Measurements from ENCODE around the gene IRF2BP2.

The IRF2BP2 gene

DNA sequence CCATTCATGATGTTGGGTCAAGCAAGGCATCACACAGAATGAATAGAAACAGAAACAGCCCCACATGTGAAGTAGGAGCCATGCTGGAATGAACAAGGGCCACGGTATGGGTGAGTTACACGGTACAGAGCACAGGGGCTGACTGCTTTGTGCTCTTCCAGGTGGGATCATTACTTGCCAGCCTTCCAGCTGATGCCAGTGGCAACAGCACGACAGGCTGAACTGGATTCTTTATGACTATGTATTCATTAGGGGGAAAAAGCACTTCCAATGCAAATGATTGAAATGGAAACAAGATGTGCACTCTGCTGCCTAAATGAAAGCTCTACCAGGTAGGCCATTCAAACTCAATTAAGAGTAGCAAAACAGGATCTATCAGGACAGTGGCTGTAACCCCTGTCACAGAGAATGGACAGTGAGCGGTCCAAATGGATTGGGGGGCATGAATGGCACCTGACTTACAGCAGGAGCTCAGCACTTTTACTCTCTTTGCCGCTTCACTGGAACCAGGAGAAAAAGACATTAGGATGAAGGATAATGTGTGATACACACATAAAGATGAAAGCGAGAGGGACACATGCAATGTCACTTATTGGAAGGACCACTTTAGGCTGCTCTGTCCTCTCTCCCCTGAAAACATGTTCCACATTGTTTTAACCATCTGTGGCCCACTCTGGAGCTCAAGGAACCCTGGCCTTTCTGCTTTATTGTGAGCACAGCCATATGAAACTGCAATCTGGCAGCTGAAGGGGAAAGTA, 23.4 kb upstream of the IRF2BP2 start:
- no peak for DNase-seq

DNA sequence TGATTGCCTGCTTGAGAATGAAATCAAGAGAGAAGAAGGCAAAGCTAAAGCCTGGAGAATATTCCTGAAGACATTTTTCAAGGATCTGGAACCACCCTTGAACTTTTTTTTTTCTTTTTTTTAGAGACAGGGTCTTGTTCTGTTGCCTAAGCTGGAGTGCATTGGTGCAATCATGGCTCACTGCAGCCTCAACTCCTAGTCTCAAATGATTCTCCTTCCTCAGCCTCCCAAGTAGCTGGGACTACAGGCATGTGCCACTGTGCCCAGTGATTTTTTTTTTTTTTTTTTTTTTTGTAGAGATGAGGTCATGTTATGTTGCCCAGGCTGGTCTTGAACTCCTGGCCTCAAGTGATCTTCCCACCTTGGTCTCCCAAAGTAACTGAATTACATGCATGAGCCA, 22.2 kb upstream of the IRF2BP2 start:
- no peak for DNase-seq

DNA sequence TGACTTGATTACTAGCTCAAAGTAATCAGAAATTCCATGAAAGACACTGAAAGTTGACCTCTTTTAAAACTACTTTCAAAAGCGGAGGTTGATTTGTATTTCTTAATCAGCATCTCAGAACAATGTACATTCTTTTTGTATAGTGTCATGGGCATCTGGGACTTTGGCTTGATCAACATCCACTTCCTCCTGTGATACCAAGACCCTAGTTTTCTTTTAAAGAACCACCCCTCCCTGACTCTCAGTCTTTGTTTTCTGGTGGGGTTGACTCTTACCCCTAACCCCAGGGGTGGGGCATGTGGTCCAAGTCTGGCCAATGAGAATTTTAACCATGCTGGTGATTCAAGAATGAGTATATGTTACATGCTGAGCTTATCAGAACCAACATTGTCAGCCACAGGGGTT, 21.7 kb upstream of the IRF2BP2 start:
- no peak for DNase-seq

DNA sequence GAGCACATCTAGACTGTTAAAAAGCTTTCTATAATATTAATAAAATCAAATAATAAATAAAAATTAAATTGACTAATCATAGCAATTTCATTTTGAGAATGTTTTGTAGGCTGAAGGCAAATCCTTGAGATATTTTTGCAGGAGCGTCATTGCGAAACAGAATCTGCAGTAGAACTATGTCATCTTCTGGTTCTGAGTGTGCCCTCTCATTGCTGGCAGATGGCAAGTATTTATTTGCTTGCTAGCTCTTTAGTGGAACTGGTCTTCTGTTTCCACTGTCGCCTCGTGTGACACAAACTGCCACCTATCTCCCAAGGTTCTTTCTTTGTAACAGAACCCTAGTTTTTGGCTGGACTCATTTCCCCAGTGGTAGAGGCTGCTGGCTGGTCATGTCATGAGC, 19.0 kb upstream of the IRF2BP2 start:
- DNase-seq, result no peak

DNA sequence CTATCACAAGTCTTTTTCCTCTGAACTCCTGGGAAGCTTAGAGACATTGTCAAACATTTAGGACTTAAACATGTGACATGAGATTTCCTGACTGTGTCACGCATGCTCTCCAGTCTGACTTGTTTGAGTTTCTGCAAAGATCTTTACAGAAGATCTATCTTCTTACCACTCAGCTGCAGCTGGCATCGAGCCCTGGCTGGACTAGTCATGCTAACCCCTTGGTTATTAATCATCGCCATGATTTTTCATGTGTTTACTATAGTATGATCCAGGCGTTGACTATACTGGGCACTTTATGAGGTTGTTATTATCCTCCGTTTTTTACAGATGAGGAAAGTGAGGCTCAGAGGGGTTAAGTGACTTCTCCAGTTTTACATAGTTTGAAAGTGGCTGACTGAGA, 18.1 kb upstream of the IRF2BP2 start:
- no peak for DNase-seq

DNA sequence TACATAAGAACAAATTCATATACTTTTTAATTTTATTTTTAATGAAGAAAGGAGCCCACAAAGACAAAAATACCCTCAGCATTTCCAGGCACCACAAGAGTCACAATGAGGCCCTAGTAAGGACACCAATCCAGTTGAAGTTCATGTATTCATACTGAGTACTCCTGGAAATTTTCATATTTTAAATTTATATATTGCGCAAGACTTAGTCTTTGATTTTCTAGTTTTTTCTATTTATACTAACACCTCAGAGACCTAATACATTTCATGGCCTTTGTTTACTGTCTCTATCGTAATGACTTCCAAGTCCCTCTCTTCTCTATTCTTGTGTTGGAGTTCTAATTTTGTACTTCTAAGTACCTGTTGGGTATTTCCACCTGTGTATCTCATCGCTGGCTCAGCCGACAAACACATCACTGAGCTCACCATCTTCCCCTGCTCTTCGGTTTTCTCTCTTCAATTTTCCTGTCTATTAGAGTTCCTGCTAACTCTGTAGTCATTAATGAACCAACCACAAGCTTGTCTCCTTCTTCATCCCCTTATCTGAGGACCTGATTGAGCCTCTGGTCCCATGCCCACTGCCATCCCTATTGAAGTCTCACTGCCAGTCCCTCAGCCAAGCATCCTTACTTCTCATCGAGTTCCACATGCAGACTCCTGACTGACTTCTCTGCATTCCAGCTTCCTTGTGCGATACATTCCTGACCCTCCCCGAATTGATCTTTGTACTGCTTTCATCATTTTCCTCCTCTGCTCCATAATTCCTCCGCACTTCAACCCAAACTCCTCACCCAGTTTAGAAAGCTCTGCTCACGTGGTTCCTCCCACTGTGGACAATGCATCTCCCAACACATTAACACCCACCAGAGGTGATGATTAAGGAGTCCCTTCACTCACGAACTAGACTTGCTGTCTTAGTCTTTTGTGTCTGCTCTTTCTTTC, 17.3 kb upstream of the IRF2BP2 start:
- no peak for DNase-seq

DNA sequence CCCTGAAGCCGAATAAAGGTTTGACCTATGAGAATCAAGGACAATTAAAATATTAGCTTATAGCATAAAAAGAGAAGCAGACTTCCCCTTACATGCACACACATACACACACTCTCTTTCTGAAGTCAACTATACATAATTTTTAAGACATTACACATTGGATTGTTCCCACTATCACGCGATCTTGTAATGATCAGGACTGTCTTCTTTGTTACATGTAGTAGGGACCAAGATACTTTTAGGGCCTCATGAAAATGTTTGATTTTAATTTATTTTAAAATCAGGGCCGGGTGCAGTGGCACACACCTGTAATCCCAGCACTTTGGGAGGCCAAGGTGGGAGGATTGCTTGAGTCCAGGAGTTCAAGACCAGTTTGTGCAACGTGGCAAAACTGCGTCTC, 16.4 kb upstream of the IRF2BP2 start:
- DNase-seq, result no peak

DNA sequence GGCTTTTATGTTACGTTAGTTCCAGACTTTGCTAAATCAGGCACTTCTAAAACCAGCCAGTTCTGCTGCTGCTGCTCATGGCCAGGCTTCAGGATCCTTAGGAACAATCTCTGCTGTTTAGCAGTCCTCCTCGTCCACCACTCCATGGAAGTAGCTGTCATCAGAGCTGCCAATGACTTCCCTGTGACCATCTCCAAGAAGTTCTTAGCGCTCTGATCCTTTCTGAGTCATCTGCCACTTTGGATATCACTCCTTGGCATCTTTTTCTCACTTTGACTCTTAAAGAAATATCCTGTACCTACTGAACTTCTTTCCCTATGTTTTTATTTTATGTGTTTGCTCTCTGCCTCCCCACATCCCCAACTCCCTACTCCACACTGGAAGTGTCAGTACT, 14.7 kb upstream of the IRF2BP2 start:
- no peak for DNase-seq

DNA sequence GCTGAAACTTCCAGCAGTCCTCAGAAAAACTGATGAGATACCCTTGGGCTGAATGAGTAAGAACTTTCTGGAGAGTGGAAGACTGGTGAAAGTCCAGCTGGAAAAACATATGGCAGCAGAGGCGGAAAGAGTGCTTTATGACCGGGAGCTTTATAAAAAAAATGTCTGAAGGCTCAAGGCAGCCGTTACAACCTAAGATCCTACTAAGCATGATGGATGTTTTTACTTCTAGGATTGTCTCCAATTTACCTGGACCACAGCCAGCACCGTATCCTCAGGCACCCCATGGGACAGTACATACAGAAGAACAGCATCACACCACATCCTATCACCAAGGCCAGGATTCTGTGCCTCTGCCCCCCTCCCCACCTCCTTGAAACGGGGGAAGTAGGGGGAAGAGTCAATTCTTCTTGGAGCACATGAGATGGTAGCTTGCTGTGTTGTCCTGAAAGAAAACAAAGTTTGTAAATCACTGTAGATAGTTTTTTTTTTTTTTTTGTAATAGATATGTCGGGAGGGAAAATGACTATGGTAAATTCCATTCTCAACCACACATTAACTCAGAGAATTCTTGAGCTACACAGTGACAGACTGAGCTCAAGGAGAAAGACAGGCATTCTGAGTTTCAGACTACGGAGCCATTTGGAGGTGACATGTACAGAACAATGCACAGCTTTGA, 11.8 kb upstream of the IRF2BP2 start:
- DNase-seq, result no peak

DNA sequence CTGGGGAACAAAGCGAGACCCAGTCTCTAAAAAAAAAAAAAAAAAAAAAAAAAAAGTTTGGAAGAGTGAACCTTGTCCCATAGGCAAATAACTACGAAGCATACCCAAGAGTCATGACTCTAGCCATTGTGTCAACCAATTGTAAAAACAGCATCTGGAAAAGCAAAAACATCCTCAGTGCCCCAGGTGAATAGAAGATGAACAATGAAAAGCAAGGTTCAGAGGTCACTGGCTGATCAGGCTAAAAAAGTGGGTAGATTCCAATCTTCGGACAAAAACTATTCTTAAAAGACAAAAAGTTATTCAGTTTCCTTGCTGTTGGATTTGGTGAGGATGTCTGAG, 11.1 kb upstream of the IRF2BP2 start:
- DNase-seq, result no peak

DNA sequence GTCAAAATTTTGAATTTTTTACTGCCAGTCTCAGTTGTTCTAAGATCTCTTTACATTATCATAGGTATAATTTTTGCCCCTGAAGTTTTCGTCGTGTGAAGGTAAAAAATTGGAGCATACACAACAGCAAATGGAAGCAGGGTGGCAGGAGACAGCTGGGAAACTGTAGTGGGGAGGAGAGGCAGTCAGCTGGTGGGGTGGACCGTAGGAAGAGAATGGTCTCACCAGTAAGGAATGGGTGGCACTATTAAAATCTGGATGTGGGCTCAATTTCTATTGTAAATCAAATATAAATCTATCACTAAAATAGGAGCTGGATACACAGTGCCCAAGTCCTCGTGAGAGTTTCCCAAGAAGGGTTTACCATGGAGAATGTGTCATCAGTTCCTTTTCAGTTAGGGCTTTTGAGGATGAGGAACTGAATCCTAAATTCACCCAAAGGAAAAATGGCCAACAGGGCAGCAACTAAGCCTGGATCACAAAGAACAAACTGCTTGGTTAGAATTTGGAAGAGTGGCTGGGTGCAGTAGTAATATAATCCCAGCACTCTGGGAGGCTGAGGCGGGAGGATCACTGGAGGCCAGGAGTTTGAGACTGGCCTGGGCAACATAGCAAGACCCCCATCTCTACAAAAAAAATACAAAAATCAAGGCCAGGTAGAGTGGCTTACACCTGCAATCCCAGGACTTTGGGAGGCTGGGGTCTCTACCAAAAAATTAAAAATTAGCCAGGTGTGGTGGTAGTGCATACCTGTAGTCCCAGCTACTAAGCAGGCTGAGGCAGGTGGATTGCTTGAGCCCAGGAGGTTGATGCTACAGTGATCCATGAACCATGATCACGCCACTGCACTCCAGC, 10.5 kb upstream of the IRF2BP2 start:
- no peak for DNase-seq

DNA sequence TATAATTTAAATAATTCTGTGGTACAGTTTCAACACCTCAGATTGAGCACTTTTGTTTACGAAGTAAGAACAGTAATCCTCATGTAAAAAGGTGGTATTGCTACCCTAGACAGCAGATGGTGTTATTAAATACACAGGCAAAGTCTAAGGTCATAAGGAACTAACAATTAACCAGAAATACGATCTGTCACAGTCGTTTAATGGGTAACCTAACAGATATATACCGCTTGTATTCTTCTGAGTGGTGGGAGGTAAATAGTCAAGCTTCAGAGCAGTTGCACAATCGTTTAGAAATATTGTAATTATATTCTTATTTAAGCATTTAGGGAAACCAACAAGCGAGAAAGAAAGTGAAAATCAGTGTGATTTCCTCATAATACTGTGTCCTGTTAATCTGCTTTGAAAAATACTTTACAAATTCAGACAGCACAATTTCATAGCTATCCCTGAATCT, 9.8 kb upstream of the IRF2BP2 start:
- DNase-seq, result no peak

DNA sequence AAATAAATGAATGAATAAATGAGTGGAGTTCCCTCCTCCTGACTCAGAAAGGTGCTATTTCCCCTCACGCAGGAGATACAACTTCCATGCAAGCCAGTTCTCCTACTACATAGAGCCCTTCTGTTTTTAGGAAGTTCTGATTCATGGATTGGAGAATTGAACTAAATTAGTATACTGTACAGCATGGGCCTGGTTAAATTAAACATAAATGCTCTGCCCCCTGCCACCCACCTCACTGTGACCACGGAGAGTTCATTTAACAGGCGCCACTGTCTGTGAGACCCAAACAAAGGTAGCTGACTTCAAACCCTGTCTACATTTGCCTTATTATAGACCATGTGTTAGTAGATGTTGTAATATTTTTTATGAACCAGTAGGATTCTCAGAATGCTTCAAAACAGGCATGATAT, 9.1 kb upstream of the IRF2BP2 start:
- no peak for DNase-seq

DNA sequence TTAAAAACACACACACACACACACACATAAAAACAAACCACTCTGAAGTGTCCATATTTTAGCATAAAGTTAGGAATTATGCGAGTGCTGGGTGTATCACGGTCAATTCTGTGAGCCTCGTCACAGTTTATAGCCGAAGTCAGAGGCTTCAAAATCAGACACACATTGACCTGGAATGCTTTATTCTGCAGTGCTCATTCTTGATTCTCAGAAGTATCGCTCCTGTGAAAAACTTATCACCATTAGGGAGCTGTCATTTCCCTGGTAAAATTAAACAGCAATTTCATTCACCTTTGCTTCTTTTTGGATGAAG, 8.7 kb upstream of the IRF2BP2 start:
- no peak for DNase-seq

DNA sequence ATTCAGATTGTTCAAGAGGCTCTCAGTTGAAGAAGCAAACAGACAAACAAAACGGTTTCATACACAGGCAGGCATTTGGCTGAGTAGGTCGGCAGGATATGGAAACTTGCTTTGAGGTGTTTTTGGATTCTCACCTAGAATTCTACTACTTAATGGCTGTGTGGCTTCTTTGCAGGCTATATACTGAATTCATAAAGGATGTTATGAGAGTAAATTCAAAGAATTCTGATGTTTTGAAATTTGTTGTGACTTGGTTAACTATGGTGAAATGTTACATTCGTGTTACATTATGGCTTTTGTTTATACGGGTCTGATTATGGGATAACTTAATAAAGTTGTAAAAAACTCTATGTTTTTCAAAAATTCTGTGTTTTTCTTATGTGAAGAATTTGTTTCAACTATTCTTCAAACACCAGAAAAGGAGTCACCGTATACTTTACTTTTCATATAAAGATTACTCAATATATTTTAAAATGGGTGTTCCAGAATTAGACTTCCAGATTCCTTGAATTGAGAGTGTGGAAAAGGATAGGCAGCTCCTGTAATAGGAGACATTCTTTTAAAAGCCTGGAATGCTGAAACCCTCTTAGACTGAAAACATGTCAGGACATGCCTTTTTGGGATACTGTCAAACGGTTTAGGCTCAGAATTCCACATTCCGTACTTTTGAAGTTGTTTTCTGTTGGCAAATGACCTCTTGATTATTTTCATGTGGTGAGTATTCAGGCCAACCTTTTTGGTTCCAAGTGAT, 8.2 kb upstream of the IRF2BP2 start:
- no peak for DNase-seq

DNA sequence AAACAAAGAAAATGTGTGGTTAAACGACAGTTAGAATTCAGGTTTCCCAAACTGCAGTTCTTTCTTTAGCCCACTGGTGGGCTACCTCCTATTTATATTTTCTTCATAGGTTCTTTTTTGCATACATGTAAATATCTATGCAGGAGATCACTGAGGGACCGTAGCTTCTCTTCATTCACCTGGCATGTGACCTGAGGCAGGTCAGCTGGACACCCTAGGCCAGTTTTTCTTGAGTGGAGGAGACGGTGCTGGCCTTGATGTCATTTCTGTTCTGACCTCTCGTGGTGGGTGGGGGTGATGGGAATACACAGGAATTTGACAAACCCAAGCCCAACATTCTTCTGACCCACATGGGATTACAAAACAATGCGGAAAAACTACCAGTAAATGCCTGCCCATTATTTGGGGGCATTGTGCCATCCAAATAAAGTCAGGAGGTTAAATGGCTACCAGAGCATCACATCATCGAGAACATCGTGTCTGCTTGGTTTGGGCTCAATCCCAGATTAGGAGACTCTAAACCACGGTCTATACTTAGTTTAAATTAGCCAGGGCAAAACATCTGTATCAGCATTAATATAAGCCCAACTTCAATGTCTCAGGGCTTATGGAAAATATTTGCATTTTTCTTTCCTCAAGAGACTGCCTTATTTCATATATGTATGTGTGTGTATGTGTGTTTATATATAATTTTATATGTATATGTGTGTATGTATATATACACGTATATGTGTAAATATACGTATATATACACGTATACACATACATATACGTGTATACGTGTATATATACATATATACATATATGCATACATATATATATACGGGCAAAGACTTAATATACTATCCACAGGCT, 7.4 kb upstream of the IRF2BP2 start:
- DNase-seq, result no peak

DNA sequence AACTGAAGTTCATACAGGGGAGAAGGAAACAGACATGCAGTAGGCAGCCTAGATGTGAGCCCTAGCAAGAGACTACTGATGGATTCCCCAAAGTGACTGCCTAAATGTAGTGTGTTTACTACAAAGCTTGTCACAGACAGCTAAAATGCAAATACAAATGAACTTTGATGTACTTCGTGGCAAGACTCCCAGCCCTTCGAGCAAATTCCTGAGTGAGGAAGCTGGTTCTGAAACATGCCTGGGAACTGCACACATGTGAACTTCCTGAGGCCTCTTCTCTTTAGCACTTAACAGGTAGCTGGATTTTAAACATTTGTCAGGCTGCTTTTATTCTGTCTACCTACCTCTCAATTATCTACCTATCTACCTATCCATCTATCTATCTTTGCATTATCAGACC, 6.7 kb upstream of the IRF2BP2 start:
- no peak for DNase-seq

DNA sequence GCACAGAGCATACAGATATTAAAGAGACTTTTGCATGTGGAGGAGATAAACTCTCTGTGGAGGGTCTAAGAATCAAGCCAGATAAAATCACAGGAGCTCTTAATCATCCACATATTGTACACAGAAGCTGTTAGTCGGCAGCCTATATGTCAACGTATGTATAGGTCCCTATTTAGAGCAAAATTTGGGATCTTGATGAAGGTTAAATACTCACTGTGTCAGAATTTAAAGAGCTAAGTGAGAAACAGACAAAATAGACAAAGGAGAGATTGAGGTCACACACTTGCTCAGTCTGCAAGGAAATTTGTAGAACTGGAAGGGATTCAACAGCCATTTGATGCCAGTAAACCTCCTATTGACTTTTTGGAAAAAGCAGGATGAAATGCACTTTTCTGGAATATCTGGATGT, 4.1 kb upstream of the IRF2BP2 start:
- DNase-seq, result no peak

DNA sequence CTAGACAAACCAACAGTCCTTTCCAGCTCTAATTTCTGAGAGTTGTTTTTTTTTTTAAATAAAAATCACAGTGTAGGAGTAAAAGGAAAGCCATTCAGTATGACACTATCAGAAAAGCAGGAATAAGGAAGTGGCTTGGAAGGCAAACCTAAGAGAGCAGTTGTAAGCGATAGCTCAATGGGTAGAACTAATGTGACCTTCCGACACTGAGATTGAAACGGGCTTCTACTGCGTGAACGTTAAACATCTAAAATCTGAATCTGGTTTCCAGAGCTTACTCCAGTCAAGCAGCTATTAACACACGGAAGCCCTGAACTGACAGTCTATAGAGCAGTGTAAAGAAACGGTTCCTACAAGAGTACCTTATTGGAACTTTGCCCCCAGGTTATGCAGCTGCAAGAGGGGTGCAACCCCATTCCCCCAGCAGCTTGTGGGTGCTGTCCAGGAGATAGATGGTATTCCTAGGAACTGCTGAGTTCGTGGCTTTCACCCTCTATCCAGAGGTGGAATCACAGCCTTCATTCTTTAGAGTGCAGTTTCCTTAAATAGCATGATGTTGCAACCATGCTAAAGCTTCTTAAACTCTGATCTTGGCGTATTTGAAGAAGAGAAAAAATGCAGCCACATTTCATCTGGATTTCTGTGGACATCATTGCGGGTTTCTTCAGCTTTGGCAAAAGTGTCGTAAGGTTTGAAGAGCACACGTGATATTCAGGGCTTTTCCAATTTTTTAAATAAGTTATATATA, 3.3 kb upstream of the IRF2BP2 start:
- no peak for DNase-seq

DNA sequence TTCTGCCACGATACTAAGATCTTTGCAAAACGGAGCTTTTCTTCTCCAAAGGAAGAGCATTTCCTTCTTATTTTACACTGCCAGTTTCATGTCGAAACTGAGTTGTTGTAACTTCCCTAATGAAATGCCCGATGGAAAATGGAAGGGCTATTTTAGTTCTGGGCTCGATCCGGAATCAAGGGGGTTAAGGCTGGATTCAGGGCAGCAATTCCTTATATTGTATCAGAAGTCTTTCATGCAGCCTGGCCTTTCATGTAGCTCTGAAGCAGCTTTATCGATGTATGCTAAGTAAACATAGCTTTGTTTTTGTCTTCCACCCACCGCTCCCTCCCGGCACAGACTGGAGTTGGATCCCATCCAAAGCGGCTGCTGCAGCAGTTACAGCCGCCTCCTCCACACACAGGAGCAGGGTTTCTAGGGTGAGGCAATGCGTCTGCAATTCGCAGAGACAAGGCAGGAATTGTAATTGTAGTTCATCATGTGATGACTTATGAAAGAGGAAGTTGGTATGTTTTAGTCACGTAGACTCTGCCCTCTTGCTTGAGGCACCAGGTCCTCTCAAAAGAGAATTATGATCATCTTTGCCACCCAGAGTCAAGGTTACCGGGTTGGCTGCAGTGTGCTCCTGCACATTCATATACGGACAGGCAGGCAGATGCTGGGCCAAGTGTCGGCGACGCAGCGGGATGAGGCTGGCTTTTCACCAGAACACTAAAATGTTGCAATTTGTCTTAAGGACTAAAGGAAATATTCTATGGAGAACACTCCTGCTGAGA, 2.6 kb upstream of the IRF2BP2 start:
- DNase-seq, result peak; percentile 79

All from activated CD8-positive, alpha-beta memory T cell treated with anti-CD3 and anti-CD28 coated beads for 24 hours (primary cell).